K562 (cell line): ENCODE measurements around the gene ACOT9. TPM values are rescaled to one million over a fixed set of nuclear protein-coding genes. Genes with fewer than 3 reads are reported as not detected.

Source experiments
- ATAC-seq: fragments of 200-7000 bp; cut with Tn5 transposase; 3 replicates; pipeline ENCODE4 v1.9.1; 2020; ENCODE audit warnings: moderate library complexity
- BruUV-seq: library from RNA; stranded (reverse); fragments of 400-500 nt; replicated peaks from 2 replicates; lab custom pipeline; 2021; lab: Mats Ljungman, UMichigan
- CTCF ChIA-PET: fragments of 300-600 bp; formaldehyde crosslinking; extraction: SDS; loops from one replicate; lab custom pipeline; 2021; ENCODE audit warnings: low intra/inter-chr PET ratio; lab: Yijun Ruan, JAX
- POLR2A ChIA-PET: fragments of 300-600, 350-650 bp; sonication (Branson Sonifier 250); formaldehyde crosslinking; extraction: SDS; loops from one replicate; lab custom pipeline; 2021; ENCODE audit warnings: antibody characterized with exemption, inconsistent platforms; lab: Yijun Ruan, JAX
- DNase-seq, 4 experiments: peaks; one replicate each; pipeline versions ENCODE4 v3.0.0 to v3.0.0-alpha.2; 2011 to 2018; ENCODE audit warnings: low spot score in 3 of 4, mixed read lengths in 3 of 4; ENCODE audit errors: extremely low read depth in 1 of 4
- FAIRE-seq: peaks from 2 replicates; lab custom pipeline; 2011; peaks lifted over from hg19 to GRCh38; lab: Jason Lieb, UNC
- H2AFZ ChIP-seq: 2 replicates; pipeline ENCODE4 v1.6.0; 2011; ENCODE audit warnings: low read depth, low read length, control low read depth, inconsistent platforms
- H3K27ac ChIP-seq: fragments of 200-600 bp; 3 replicates; pipeline ENCODE4 v1.8.0; 2011; ENCODE audit warnings: low read depth, mild to moderate bottlenecking, control low read depth, inconsistent platforms, low read length, moderate library complexity, mixed read lengths; ENCODE audit errors: extremely low read depth
- H3K27me3 ChIP-seq, 2 experiments: fragments of 300-600 bp in 1 of 2; 2 replicates in 1 of 2; 3 replicates in 1 of 2; pipeline versions ENCODE4 v1.6.0 to v1.8.0; 2011; ENCODE audit warnings: inconsistent platforms in 2 of 2, low read length in 2 of 2, mild to moderate bottlenecking in 1 of 2, mixed read lengths in 1 of 2, moderate library complexity in 1 of 2; ENCODE audit not compliant: control insufficient read depth in 2 of 2, insufficient read depth in 2 of 2
- H3K36me3 ChIP-seq: fragments of 300-600 bp; 3 replicates; pipeline ENCODE4 v1.8.0; 2011; ENCODE audit warnings: mild to moderate bottlenecking, low read length, inconsistent platforms; ENCODE audit not compliant: control insufficient read depth, insufficient read depth
- H3K4me1 ChIP-seq, 2 experiments: fragments of 200-600 bp in 1 of 2; replicated peaks in 1 of 2; 2 replicates in 1 of 2; 3 replicates in 1 of 2; pipeline versions ENCODE4 v1.5.1 to v1.8.0; 2011; ENCODE audit warnings: inconsistent platforms in 2 of 2, low read length in 2 of 2, mild to moderate bottlenecking in 1 of 2, mixed read lengths in 1 of 2, moderate library complexity in 1 of 2; ENCODE audit not compliant: control insufficient read depth in 2 of 2, insufficient read depth in 2 of 2
- H3K4me2 ChIP-seq: 2 replicates; pipeline ENCODE4 v1.6.1; 2011; ENCODE audit warnings: low read length, control low read depth, inconsistent platforms, mixed read lengths; ENCODE audit not compliant: insufficient read depth
- H3K4me3 ChIP-seq: fragments of 200-600 bp; sonication (generic), shearing (Covaris generic); 2 replicates; pipeline ENCODE4 v1.5.1; 2016; ENCODE audit warnings: control low read depth, inconsistent platforms
- H3K79me2 ChIP-seq: fragments of 200-600 bp; 3 replicates; pipeline ENCODE4 v1.8.0; 2011; ENCODE audit warnings: low read length, inconsistent platforms; ENCODE audit not compliant: control insufficient read depth, insufficient read depth
- H3K9ac ChIP-seq, 2 experiments: 2 replicates each; pipeline versions ENCODE4 v1.6.0 to v1.6.1; 2011; ENCODE audit warnings: low read depth in 2 of 2, low read length in 2 of 2, control low read depth in 1 of 2, inconsistent platforms in 1 of 2, mild to moderate bottlenecking in 1 of 2, mixed read lengths in 1 of 2; ENCODE audit not compliant: insufficient read depth in 1 of 2
- H3K9me1 ChIP-seq: one replicate; pipeline ENCODE4 v1.6.0; 2011; ENCODE audit warnings: inconsistent platforms, mild to moderate bottlenecking, low read length, moderate library complexity; ENCODE audit not compliant: control insufficient read depth, insufficient read depth
- H3K9me3 ChIP-seq: replicated peaks from 2 replicates; pipeline ENCODE4 v1.5.1; 2011; ENCODE audit warnings: low read depth, low read length, inconsistent platforms; ENCODE audit not compliant: control insufficient read depth, insufficient read depth
- H4K20me1 ChIP-seq: replicated peaks from 2 replicates; pipeline ENCODE4 v1.6.1; 2011; ENCODE audit warnings: low read length, inconsistent platforms, mixed read lengths; ENCODE audit not compliant: control insufficient read depth, insufficient read depth
- NELFE ChIP-seq: IDR thresholded peaks from 2 replicates; pipeline ENCODE4 v1.6.1; 2011; ENCODE audit warnings: mild to moderate bottlenecking; ENCODE audit not compliant: insufficient read depth, insufficient read length
- NFRKB ChIP-seq: fragments of 450-650 bp; IDR thresholded peaks from 2 replicates; pipeline ENCODE4 v1.6.1; 2016; ENCODE audit warnings: low read depth
- WHSC1 ChIP-seq: IDR thresholded peaks from one replicate; pipeline ENCODE4 v1.6.1; 2012; ENCODE audit warnings: low read length, control low read depth, inconsistent platforms
- ZBTB12 ChIP-seq: fragments of 250-450 bp; sonication (Bioruptor Pico); IDR thresholded peaks from 2 replicates; pipeline ENCODE4 v1.4.0; 2020
- ZNF165 ChIP-seq: fragments of 250-450 bp; sonication (Bioruptor Pico); IDR thresholded peaks from 2 replicates; pipeline ENCODE4 v1.4.0; 2020; ENCODE audit warnings: borderline replicate concordance
- ZNF239 ChIP-seq: fragments of 250-450 bp; sonication (Bioruptor Pico); IDR thresholded peaks from 2 replicates; pipeline ENCODE4 v1.4.0; 2020; ENCODE audit warnings: mild to moderate bottlenecking
- WGBS: fragments of 100-300 bp; shearing (Covaris generic); methylation state at CpG from one replicate; pipeline ENCODE4 v1.1.6; 2016; ENCODE audit warnings: low coverage, mixed read lengths; ENCODE audit not compliant: insufficient coverage; ENCODE audit errors: missing lambda C conversion rate; 5-methylcytosine and 5-hydroxymethylcytosine counted together
- in situ Hi-C: fragments of 300-500 bp; cut with MboI; formaldehyde crosslinking; loops from 4 replicates; pipeline ENCODE4 v1.15.0; 2018; ENCODE audit warnings: inconsistent platforms, mixed read lengths
- intact Hi-C: fragments of 100-400 bp; cut with micrococcal nuclease; formaldehyde crosslinking; loops from 2 replicates; pipeline ENCODE4 v1.14.2; 2022
- polyA plus RNA-seq, 8 experiments: library from polyadenylated mRNA; depleted of rRNA in 4 of 8; stranded (reverse) in 5 of 8; unstranded in 3 of 8; fragments of >200 nt; fragmentation: Nextera tagmentation in 2 of 8; fragmentation: Illumina TruSeq in 1 of 8; extraction: Ambion mirVana in 2 of 8; extraction: Trizol in 1 of 8; gene quantifications; 2 replicates each; pipeline versions ENCODE4 v1.2.1 to v1.2.3, GENCODE V29; 2011 to 2014; ENCODE audit warnings: inconsistent platforms in 1 of 8, missing spikeins in 1 of 8
- total RNA-seq, 7 experiments: library from RNA; depleted of rRNA in 6 of 7; stranded (reverse); fragments of >200 nt in 6 of 7; fragmentation: Illumina TruSeq in 2 of 7; extraction: Trizol in 2 of 7; gene quantifications; 2 replicates each; pipeline versions ENCODE4 v1.2.1 to v1.2.3, GENCODE V29; 2011 to 2021; ENCODE audit warnings: low replicate concordance in 1 of 7

ACOT9 gene
- total and polyA plus RNA-seq, 9 of the 15 experiments (the other 6 are each of a cell fraction or from before 2014, with no cell fraction given), result 31.2 to 80.9 (median 45.3) TPM

GRCh38 chrX:23754664-23755063, 11.6 kb upstream of the ACOT9 start:
- Histone ChIP-seq H3K36me3 (no peaks in the 10 kb centered on the region), H3K4me2 (no peak overlapping the region), H3K27me3 (no peaks in the 10 kb centered on the region), H3K4me1 (peaks cover 0 to 3% of the 10 kb centered on the region in 2 experiments; a peak in 2 of 5 replicates), H3K27ac (no peak overlapping the region), H3K9me3 (no peaks in the 10 kb centered on the region), H3K9me1 (no peaks in the 10 kb centered on the region), H3K4me3 (no peak overlapping the region), H3K79me2 (no peaks in the 10 kb centered on the region), H3K9ac (no peak overlapping the region), H4K20me1 (no peaks in the 10 kb centered on the region), H2AFZ (no peak overlapping the region)
- DNase-seq, result no peak
- no peak for FAIRE-seq
- ChIA-PET CTCF (no interaction called here), POLR2A (no interaction called here)
- in situ Hi-C loops, result loop anchor here (5.0 kb wide), 1 partner anchor 148 kb away; no protein-coding TSS in a partner anchor
- TF ChIP-seq NFRKB, result no peak
- no peak for TF ChIP-seq ZNF165 (CRISPR knock-in tag)
- TF ChIP-seq ZNF239 (CRISPR knock-in tag), result no peak
- TF ChIP-seq ZBTB12 (CRISPR knock-in tag), result no peak
- no peak for TF ChIP-seq NELFE
- TF ChIP-seq WHSC1, result no peak
- BruUV-seq, result no TSS peak
- intact Hi-C loops, result no loop called here
- ATAC-seq, result no peak
- WGBS, result 42% methylated on average over 1 of the region's 1 CpG
